HepG2 (cell line): Measurements from ENCODE around the gene C22orf42. TPM values are rescaled to one million over a fixed set of nuclear protein-coding genes. Genes with fewer than 3 reads are reported as not detected.
"Not testable (repeated sequence)": the region's sequence is repeated elsewhere in the genome, so short reads cannot be mapped to it uniquely, and the experiment has no call there.

Source experiments
- ATAC-seq: fragments of 200-7000 bp; cut with Tn5 transposase; 3 replicates; pipeline ENCODE4 v1.9.1; 2020; ENCODE audit warnings: mild to moderate bottlenecking, moderate library complexity
- BruUV-seq: library from RNA; stranded (reverse); fragments of 400-500 nt; replicated peaks from 2 replicates; lab custom pipeline; 2021; lab: Mats Ljungman, UMichigan
- CTCF ChIA-PET: fragments of 300-600 bp; formaldehyde crosslinking; extraction: SDS; loops from one replicate; lab custom pipeline; 2021; ENCODE audit warnings: low total read pairs, inconsistent platforms, low intra/inter-chr PET ratio; lab: Yijun Ruan, JAX
- POLR2A ChIA-PET: fragments of 350-600 bp; sonication (Branson Sonifier 250); formaldehyde crosslinking; loops from one replicate; lab custom pipeline; 2020; ENCODE audit warnings: antibody characterized with exemption, inconsistent platforms; lab: Yijun Ruan, JAX
- DNase-seq: peaks from one replicate; pipeline ENCODE4 v3.0.0-alpha.2; 2015; ENCODE audit warnings: low spot score
- FAIRE-seq: peaks from 3 replicates; lab custom pipeline; 2011; peaks lifted over from hg19 to GRCh38; lab: Jason Lieb, UNC
- H2AFZ ChIP-seq: one replicate; pipeline ENCODE4 v1.6.1; 2011; ENCODE audit warnings: low read length, inconsistent platforms
- H3K27ac ChIP-seq: fragments of 300-600 bp; 3 replicates; pipeline ENCODE4 v1.8.0; 2011; ENCODE audit warnings: mixed run types, mild to moderate bottlenecking, mixed read lengths, low read length, inconsistent platforms; ENCODE audit not compliant: insufficient read depth; ENCODE audit errors: extremely low read length
- H3K27me3 ChIP-seq, 2 experiments: fragments of 200-600 bp in 1 of 2; 2 replicates in 1 of 2; 3 replicates in 1 of 2; pipeline versions ENCODE4 v1.6.0 to v1.8.0; 2011; ENCODE audit warnings: low read length in 2 of 2, mild to moderate bottlenecking in 2 of 2, moderate library complexity in 2 of 2, inconsistent platforms in 1 of 2; ENCODE audit not compliant: insufficient read depth in 2 of 2, control insufficient read depth in 1 of 2
- H3K36me3 ChIP-seq, 2 experiments: fragments of 200-600 bp in 1 of 2; replicated peaks in 1 of 2; 2 replicates in 1 of 2; 3 replicates in 1 of 2; pipeline versions ENCODE4 v1.5.1 to v1.8.0; 2011; ENCODE audit warnings: low read length in 2 of 2, inconsistent platforms in 1 of 2; ENCODE audit not compliant: insufficient read depth in 2 of 2, control insufficient read depth in 1 of 2
- H3K4me1 ChIP-seq: 2 replicates; pipeline ENCODE4 v1.5.1; 2012; ENCODE audit warnings: low read length, inconsistent platforms; ENCODE audit not compliant: insufficient read depth
- H3K4me2 ChIP-seq: 2 replicates; pipeline ENCODE4 v1.6.0; 2011; ENCODE audit warnings: low read depth, low read length, inconsistent platforms
- H3K4me3 ChIP-seq, 3 experiments: fragments of 200-600 bp in 1 of 3; sonication (generic), shearing (Covaris generic) in 1 of 3; replicated peaks in 1 of 3; 2 replicates each; pipeline ENCODE4 v1.5.1; 2011 to 2016; ENCODE audit warnings: low read length in 3 of 3, inconsistent platforms in 2 of 3, low read depth in 2 of 3, mild to moderate bottlenecking in 2 of 3, control low read depth in 1 of 3, mixed read lengths in 1 of 3; ENCODE audit not compliant: insufficient read depth in 1 of 3
- H3K79me2 ChIP-seq: one replicate; pipeline ENCODE4 v1.6.1; 2011; ENCODE audit warnings: low read length, inconsistent platforms; ENCODE audit not compliant: insufficient read depth
- H3K9ac ChIP-seq: 2 replicates; pipeline ENCODE4 v1.6.0; 2011; ENCODE audit warnings: mild to moderate bottlenecking, low read depth, low read length, inconsistent platforms; ENCODE audit not compliant: insufficient read depth
- H3K9me3 ChIP-seq: 2 replicates; pipeline ENCODE4 v1.5.1; 2012; ENCODE audit warnings: mild to moderate bottlenecking, low read length
- H4K20me1 ChIP-seq: 2 replicates; pipeline ENCODE4 v1.6.0; 2011; ENCODE audit warnings: inconsistent platforms, mild to moderate bottlenecking, low read length, moderate library complexity; ENCODE audit not compliant: insufficient read depth
- CCDC6 ChIP-seq: sonication (generic); formaldehyde crosslinking; IDR thresholded peaks from 2 replicates; pipeline ENCODE4 v1.8.1; 2022; ENCODE audit warnings: mild to moderate bottlenecking, missing genetic modification reagents, moderate library complexity
- KDM4B ChIP-seq: sonication (generic); formaldehyde crosslinking; IDR thresholded peaks from 2 replicates; pipeline ENCODE4 v1.4.0; 2020; ENCODE audit warnings: missing genetic modification reagents
- KLF11 ChIP-seq: IDR thresholded peaks from 2 replicates; pipeline ENCODE4 v1.6.1; 2016; ENCODE audit warnings: missing compliant biosample characterization
- MATR3 ChIP-seq: sonication (generic); formaldehyde crosslinking; IDR thresholded peaks from 2 replicates; pipeline ENCODE4 v1.4.0; 2020; ENCODE audit warnings: missing genetic modification reagents
- PHF8 ChIP-seq: sonication (generic); formaldehyde crosslinking; IDR thresholded peaks from 2 replicates; pipeline ENCODE4 v1.5.0; 2020; ENCODE audit warnings: missing genetic modification reagents
- THYN1 ChIP-seq: sonication (generic); formaldehyde crosslinking; IDR thresholded peaks from 2 replicates; pipeline ENCODE4 v1.8.1; 2023; ENCODE audit warnings: low read depth, mild to moderate bottlenecking, moderate library complexity, missing genetic modification reagents, borderline replicate concordance
- TOE1 ChIP-seq: sonication (generic); formaldehyde crosslinking; IDR thresholded peaks from 2 replicates; pipeline ENCODE4 v1.4.0; 2020; ENCODE audit warnings: mild to moderate bottlenecking, missing genetic modification reagents
- ZC3H13 ChIP-seq: sonication (generic); formaldehyde crosslinking; IDR thresholded peaks from 2 replicates; pipeline ENCODE4 v1.8.1; 2023; ENCODE audit warnings: mild to moderate bottlenecking, missing genetic modification reagents, moderate library complexity
- ZNF256 ChIP-seq: sonication (generic); formaldehyde crosslinking; conservative IDR thresholded peaks from 2 replicates; pipeline ENCODE4 v1.4.0; 2020; ENCODE audit warnings: missing genetic modification reagents
- ZNF317 ChIP-seq: sonication (generic); formaldehyde crosslinking; IDR thresholded peaks from 2 replicates; pipeline ENCODE4 v1.5.0; 2020; ENCODE audit warnings: mild to moderate bottlenecking, missing genetic modification reagents
- ZNF337 ChIP-seq: sonication (generic); formaldehyde crosslinking; IDR thresholded peaks from 2 replicates; pipeline ENCODE4 v1.5.1; 2020; ENCODE audit warnings: missing genetic modification reagents, low read depth, mild to moderate bottlenecking, borderline replicate concordance
- ZNF549 ChIP-seq: sonication (generic); formaldehyde crosslinking; IDR thresholded peaks from 2 replicates; pipeline ENCODE4 v1.5.0; 2020; ENCODE audit warnings: missing genetic modification reagents
- whole genome bisulfite sequencing: methylation state at CpG from one replicate; pipeline ENCODE4 v1.1.6; 2017; ENCODE audit warnings: low lambda C conversion rate; 5-methylcytosine and 5-hydroxymethylcytosine counted together
- in situ Hi-C: cut with HindIII; loops from 2 replicates; pipeline ENCODE4 v1.10.0; 2017; ENCODE audit warnings: low pct_unique_long_range_greater_than_20kb; ENCODE audit not compliant: extremely low pct_ligation_motif_present
- intact Hi-C: fragments of 100-400 bp; cut with micrococcal nuclease; formaldehyde crosslinking; loops from one replicate; pipeline ENCODE4 v1.10.0; 2022; ENCODE audit not compliant: unreplicated experiment
- polyA plus RNA-seq, 8 experiments: library from polyadenylated mRNA; depleted of rRNA in 3 of 8; stranded (reverse) in 7 of 8; unstranded in 1 of 8; fragments of >200 nt; fragmentation: Illumina TruSeq in 4 of 8; extraction: Trizol in 4 of 8; gene quantifications; 2 replicates each; pipeline versions ENCODE4 v1.2.1 to v1.2.3, GENCODE V29; 2011 to 2016; ENCODE audit warnings: low read depth in 4 of 8, missing spikeins in 1 of 8, mixed read lengths in 1 of 8; ENCODE audit not compliant: insufficient read depth in 1 of 8
- total RNA-seq, 5 experiments: library from RNA; depleted of rRNA; stranded (reverse); fragments of >200 nt; fragmentation: Illumina TruSeq; extraction: Trizol; gene quantifications; 2 replicates each; pipeline ENCODE4 v1.2.3, GENCODE V29; 2016; ENCODE audit warnings: low read depth in 1 of 5
- TF ChIP-seq, protein P1 (sequence below): sonication (generic); formaldehyde crosslinking; IDR thresholded peaks from 2 replicates; pipeline ENCODE4 v1.5.0; 2020; ENCODE audit warnings: missing genetic modification reagents
- TF ChIP-seq, protein P2 (sequence below): sonication (generic); formaldehyde crosslinking; IDR thresholded peaks from 2 replicates; pipeline ENCODE4 v1.4.0; 2020; ENCODE audit warnings: mild to moderate bottlenecking, missing genetic modification reagents

The C22orf42 gene
- total and polyA plus RNA-seq, 2 of the 13 experiments (the other 11 are each of a cell fraction or from before 2014, with no cell fraction given) = not detected

DNA sequence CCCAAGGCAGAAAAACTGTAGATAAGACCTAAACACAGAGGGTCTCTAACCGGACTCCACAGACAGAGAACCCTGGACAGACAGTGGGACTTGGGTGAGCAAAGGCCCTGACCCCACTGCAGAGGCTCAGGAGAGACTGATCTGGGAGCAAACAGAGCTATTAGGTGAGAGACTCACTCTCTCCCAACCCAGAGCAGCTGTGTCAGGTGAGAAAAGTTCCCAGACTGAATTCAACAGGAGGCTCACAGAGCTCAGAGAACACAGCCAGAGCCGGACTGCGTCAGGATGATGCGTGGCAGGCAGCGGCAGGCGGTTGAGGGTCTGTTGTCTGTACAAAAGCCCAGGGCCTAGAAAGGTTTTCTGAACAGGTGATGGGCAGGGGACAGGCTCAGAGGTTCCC is 40.2 kb upstream of the C22orf42 start (continued):
- TF ChIP-seq ZNF256 (CRISPR knock-in tag) (no peak), ZNF337 (CRISPR knock-in tag) (no peak), ZC3H13 (CRISPR knock-in tag) (no peak), ZNF317 (no peak), PHF8 (CRISPR knock-in tag) (no peak), CCDC6 (no peak), ZNF549 (no peak), MATR3 (no peak), KLF11 (no peak), THYN1 (no peak), TOE1 (CRISPR knock-in tag) (no peak), KDM4B (CRISPR knock-in tag) (no peak)
- TF ChIP-seq, protein P1, sequence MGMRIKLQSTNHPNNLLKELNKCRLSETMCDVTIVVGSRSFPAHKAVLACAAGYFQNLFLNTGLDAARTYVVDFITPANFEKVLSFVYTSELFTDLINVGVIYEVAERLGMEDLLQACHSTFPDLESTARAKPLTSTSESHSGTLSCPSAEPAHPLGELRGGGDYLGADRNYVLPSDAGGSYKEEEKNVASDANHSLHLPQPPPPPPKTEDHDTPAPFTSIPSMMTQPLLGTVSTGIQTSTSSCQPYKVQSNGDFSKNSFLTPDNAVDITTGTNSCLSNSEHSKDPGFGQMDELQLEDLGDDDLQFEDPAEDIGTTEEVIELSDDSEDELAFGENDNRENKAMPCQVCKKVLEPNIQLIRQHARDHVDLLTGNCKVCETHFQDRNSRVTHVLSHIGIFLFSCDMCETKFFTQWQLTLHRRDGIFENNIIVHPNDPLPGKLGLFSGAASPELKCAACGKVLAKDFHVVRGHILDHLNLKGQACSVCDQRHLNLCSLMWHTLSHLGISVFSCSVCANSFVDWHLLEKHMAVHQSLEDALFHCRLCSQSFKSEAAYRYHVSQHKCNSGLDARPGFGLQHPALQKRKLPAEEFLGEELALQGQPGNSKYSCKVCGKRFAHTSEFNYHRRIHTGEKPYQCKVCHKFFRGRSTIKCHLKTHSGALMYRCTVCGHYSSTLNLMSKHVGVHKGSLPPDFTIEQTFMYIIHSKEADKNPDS (CRISPR knock-in tag) = no peak
- TF ChIP-seq, protein P2, sequence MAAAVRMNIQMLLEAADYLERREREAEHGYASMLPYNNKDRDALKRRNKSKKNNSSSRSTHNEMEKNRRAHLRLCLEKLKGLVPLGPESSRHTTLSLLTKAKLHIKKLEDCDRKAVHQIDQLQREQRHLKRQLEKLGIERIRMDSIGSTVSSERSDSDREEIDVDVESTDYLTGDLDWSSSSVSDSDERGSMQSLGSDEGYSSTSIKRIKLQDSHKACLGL (CRISPR knock-in tag) = no peak

DNA sequence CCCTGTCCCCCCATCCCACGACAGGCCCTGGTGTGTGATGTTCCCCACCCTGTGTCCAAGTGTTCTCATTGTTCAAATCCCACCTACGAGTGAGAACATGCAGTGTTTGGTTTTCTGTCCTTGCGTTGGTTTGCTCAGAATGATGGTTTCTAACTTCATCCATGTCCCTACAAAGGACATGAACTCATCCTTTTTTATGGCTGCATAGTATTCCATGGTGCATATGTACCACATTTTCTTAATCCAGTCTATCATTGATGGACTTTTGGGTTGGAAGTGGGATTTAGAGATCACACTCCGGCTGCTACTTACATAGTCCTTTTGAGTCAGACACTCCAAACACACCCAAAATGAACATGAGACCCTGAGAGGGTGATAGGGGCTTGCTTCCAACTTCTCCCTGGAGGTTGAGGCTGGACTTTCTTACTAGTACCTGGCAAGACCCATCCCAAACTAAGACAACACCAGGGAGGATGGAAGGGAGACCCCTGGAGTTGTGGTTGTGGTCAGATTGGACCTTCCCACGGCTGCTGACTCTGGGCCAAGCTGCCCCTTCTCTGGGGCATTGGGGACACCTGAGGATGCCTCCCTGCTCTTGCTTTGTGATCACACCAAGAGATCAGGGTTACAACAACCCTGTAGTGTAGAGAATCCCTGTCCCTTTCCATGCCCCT is 38.6 kb upstream of the C22orf42 start:
- H3K9ac ChIP-seq, POLR2A ChIA-PET, H2AFZ ChIP-seq, H3K9me3 ChIP-seq, H3K27me3 ChIP-seq, intact Hi-C loops, H3K4me3 ChIP-seq, H3K27ac ChIP-seq, DNase-seq, H4K20me1 ChIP-seq, H3K4me2 ChIP-seq, H3K4me1 ChIP-seq, H3K79me2 ChIP-seq, BruUV-seq, CTCF ChIA-PET, FAIRE-seq, in situ Hi-C loops, ATAC-seq, H3K36me3 ChIP-seq: not testable (repeated sequence)
- WGBS = 18% methylated on average over 4 of the region's 5 CpGs

DNA sequence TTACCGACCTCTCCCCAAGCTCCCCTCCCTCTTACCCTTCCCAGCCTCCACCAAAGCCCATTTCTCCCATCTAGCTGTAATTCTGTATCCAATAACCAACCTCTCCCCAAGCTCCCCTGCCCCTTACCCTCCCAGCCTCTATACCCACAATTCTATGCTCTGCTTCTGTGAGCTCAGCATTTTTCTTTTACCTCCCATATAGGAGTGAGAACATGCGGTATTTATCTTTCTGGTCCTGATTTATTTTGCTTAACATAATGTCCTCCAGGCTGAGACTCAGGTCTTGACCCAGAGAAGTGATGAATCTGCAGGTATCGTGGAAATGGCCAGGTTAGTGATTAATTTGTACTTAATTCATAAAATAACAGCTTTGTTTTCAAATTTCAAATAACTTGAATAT is 36.8 kb upstream of the C22orf42 start:
- H2AFZ ChIP-seq, H4K20me1 ChIP-seq, H3K27ac ChIP-seq, H3K4me1 ChIP-seq, POLR2A ChIA-PET, H3K4me2 ChIP-seq, H3K36me3 ChIP-seq, FAIRE-seq, ATAC-seq, H3K79me2 ChIP-seq, H3K4me3 ChIP-seq, CTCF ChIA-PET, in situ Hi-C loops, H3K9me3 ChIP-seq, intact Hi-C loops, DNase-seq, BruUV-seq, H3K27me3 ChIP-seq, H3K9ac ChIP-seq: not testable (repeated sequence)
- 3% methylated on average over 3 of the region's 3 CpGs for WGBS
